GM12892 (cell line): ENCODE results near the gene ASAP3.

Source experiments
- POLR2A ChIP-seq: IDR thresholded peaks from 2 replicates; pipeline ENCODE4 v1.6.1; 2011; ENCODE audit warnings: low read depth, low read length, control low read depth
- POLR2AphosphoS5 ChIP-seq: IDR thresholded peaks from 2 replicates; pipeline ENCODE4 v1.6.1; 2011; ENCODE audit warnings: low read depth, low read length, control low read depth
- TAF1 ChIP-seq: IDR thresholded peaks from 2 replicates; pipeline ENCODE4 v1.6.1; 2011; ENCODE audit warnings: low read depth, mild to moderate bottlenecking, control low read depth, low read length, borderline replicate concordance

- TF ChIP-seq POLR2A, result no peak
- no peak for TF ChIP-seq TAF1
- TF ChIP-seq POLR2AphosphoS5, result no peak
These were observed 57.2 kb downstream of the ASAP3 start for GRCh38 chr1:23426828-23427227.
